Hepatocyte (in vitro differentiated cells): ENCODE data around the gene IMPACT.

ENCODE experiments used
- CTCF ChIP-seq: fragments of 200-600 bp; sonication (generic); IDR thresholded peaks from 2 replicates; pipeline ENCODE4 v1.5.1; 2016; ENCODE audit warnings: antibody characterized with exemption, mild to moderate bottlenecking; ENCODE audit not compliant: poor library complexity
- EZH2 ChIP-seq: fragments of 200-600 bp; sonication (generic); IDR thresholded peaks from 2 replicates; pipeline ENCODE4 v1.6.1; 2016; ENCODE audit warnings: antibody characterized with exemption, mild to moderate bottlenecking, borderline replicate concordance

- TF ChIP-seq CTCF, result no peak
- no peak for TF ChIP-seq EZH2
Observed at GRCh38 chr18:24459772-24460171, 33.3 kb downstream of the IMPACT start.
